C4-2B (cell line): ENCODE results near the gene MYLK.
"Not testable (repeated sequence)": the region's sequence is repeated elsewhere in the genome, so short reads cannot be mapped to it uniquely, and the experiment has no call there.

Experiments
- CTCF ChIP-seq: fragments of 450-650 bp; conservative IDR thresholded peaks from 2 replicates; pipeline ENCODE4 v1.5.1; 2017; ENCODE audit warnings: mild to moderate bottlenecking
- ZFX ChIP-seq: fragments of 450-650 bp; IDR thresholded peaks from 2 replicates; pipeline ENCODE4 v1.6.1; 2017

- TF ChIP-seq CTCF, ZFX: not testable (repeated sequence)
Observed at GRCh38 chr3:123721095-123721689, 162.9 kb downstream of the MYLK start.
